Kidney (tissue), 14 donors: ENCODE data around the gene RPLP1. TPM values are rescaled to one million over a fixed set of nuclear protein-coding genes. Genes with fewer than 3 reads are reported as not detected.

Experiments used
- DNase-seq, 5 donors: peaks; one replicate each; pipeline ENCODE4 v3.0.0-alpha.2; 2013 to 2020
- FAIRE-seq: peaks from 2 replicates; lab custom pipeline; 2012; peaks lifted over from hg19 to GRCh38; lab: Jason Lieb, UNC
- H3K27ac ChIP-seq, 2 donors: one replicate each; pipeline ENCODE4 v1.7.0; 2013; ENCODE audit warnings: low read depth in 2 of 2, low read length in 2 of 2, inconsistent platforms in 1 of 2
- H3K27me3 ChIP-seq: one replicate; pipeline ENCODE4 v1.7.1; 2013; ENCODE audit warnings: low read length, inconsistent platforms; ENCODE audit not compliant: control insufficient read depth, insufficient read depth
- H3K36me3 ChIP-seq, 3 donors: one replicate each; pipeline versions ENCODE4 v1.7.0 to v1.7.1; 2013; ENCODE audit warnings: low read length in 3 of 3, control low read depth in 1 of 3, inconsistent platforms in 1 of 3; ENCODE audit not compliant: insufficient read depth in 3 of 3, control insufficient read depth in 2 of 3
- H3K4me1 ChIP-seq, 3 donors: one replicate each; pipeline versions ENCODE4 v1.7.0 to v1.7.1; 2013; ENCODE audit warnings: low read length in 3 of 3, inconsistent platforms in 1 of 3, low read depth in 1 of 3; ENCODE audit not compliant: control insufficient read depth in 2 of 3, insufficient read depth in 2 of 3
- H3K4me3 ChIP-seq, 3 donors: one replicate each; pipeline versions ENCODE4 v1.7.0 to v1.8.1; 2013; ENCODE audit warnings: low read length in 3 of 3, control low read depth in 1 of 3, inconsistent platforms in 1 of 3
- H3K9ac ChIP-seq, 3 donors: one replicate each; pipeline versions ENCODE4 v1.7.0 to v1.7.1; 2013; ENCODE audit warnings: low read length in 3 of 3, control low read depth in 1 of 3, inconsistent platforms in 1 of 3
- H3K9me3 ChIP-seq, 3 donors: one replicate each; pipeline versions ENCODE4 v1.7.0 to v1.7.1; 2013; ENCODE audit warnings: low read length in 3 of 3, control low read depth in 1 of 3, inconsistent platforms in 1 of 3; ENCODE audit not compliant: control insufficient read depth in 2 of 3, insufficient read depth in 1 of 3
- intact Hi-C: fragments of 100-400 bp; cut with DNase I; formaldehyde crosslinking; loops from one replicate; pipeline ENCODE4 v1.11.1; 2022
- polyA plus RNA-seq: library from polyadenylated mRNA; stranded (reverse); fragments of 350-450 nt; fragmentation: Illumina TruSeq; extraction: RNeasy Lipid Tissue Mini Kit (QIAGEN cat#74804); gene quantifications from one replicate; pipeline ENCODE4 v1.2.3, GENCODE V29; 2014; ENCODE audit warnings: low read depth, low replicate concordance; ENCODE audit not compliant: insufficient read depth
- total RNA-seq: library from RNA; stranded (reverse); fragmentation: NEBNext Ultra II Directional; extraction: Animal tissue kit (Norgen Biotek cat#: 25700); gene quantifications from one replicate; pipeline ENCODE4 v1.2.1, GENCODE V29; 2021
- TF ChIP-seq, protein P1 (sequence below): IDR thresholded peaks from 3 replicates; pipeline ENCODE4 v1.5.1; 2012; ENCODE audit warnings: mild to moderate bottlenecking, moderate library complexity, borderline replicate concordance; ENCODE audit not compliant: insufficient read depth; ENCODE audit errors: extremely low read depth
- donor health status: control.
- donor health status: control.
- donor health status: control.
- donor health status: control.
- donor health status: control.
- donor health status: DM: yes; HTN: yes; CAD: no.
- donor health status: Normal renal cell carcinoma (clear cell type).

Gene RPLP1
- total and polyA plus RNA-seq, 2 donors from 2014 or later: 1,303 to 2,805 TPM

DNA sequence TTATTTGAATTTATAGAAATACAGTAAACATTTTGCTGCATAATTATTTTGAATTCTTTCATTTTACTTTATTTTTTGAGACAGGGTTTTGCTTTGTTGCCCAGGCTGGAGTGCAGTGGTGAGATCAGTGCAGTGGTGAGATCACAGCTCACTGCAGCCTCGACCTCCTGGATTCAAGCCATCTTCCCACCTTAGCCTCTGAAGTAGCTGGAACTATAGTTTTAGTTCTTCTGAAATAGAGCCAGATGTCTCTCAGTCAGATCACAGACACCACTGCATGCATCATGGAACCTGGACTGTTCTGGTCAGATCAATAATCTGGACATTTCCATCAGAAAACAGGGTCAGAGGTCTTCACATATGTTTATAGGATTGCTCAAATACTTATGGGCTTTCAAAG lies 7.9 kb downstream of the RPLP1 start:
- TF ChIP-seq, protein P1, sequence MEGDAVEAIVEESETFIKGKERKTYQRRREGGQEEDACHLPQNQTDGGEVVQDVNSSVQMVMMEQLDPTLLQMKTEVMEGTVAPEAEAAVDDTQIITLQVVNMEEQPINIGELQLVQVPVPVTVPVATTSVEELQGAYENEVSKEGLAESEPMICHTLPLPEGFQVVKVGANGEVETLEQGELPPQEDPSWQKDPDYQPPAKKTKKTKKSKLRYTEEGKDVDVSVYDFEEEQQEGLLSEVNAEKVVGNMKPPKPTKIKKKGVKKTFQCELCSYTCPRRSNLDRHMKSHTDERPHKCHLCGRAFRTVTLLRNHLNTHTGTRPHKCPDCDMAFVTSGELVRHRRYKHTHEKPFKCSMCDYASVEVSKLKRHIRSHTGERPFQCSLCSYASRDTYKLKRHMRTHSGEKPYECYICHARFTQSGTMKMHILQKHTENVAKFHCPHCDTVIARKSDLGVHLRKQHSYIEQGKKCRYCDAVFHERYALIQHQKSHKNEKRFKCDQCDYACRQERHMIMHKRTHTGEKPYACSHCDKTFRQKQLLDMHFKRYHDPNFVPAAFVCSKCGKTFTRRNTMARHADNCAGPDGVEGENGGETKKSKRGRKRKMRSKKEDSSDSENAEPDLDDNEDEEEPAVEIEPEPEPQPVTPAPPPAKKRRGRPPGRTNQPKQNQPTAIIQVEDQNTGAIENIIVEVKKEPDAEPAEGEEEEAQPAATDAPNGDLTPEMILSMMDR: no peak

DNA sequence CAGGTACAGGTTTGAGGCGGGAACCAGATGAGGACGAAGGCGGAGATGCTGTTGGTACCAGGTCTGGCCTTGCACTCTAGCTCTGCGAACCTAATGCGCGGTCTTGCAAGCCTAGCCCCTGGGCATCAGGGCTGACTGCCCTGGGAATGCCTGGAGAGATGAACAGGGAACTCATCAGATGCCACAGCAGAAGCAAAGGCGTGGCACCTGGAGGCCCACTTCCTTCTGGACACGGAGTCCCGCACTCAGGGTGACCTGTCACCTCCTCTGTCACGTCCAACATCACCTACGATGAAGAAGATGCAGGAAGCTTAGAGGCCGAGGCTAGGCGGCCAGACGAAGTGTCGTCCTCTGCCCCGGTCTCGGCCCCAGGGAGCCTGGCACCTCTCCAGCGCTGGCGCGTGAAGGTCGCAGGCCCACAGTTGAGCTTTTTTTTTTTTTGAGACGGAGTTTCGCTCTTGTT lies 9.4 kb downstream of the RPLP1 start:
- peak overlapping the region in 2 of 3 donors; percentile 66 to 69 for H3K4me3 ChIP-seq
- H3K27ac ChIP-seq: peak overlapping the region; percentile 77 to 93
- TF ChIP-seq, protein P1: no peak
- peak overlapping the region in 2 of 3 donors; percentile 39 to 70 for H3K9ac ChIP-seq
- H3K27me3 ChIP-seq: no peaks in the 10 kb centered on the region
- FAIRE-seq (no peak), DNase-seq (peak in 3 of 5 donors; percentile 16 to 81 (median 78))
- intact Hi-C loops: no loop called here
- peaks cover 0 to 13% (median 9%) of the 10 kb centered on the region in 3 donors for H3K4me1 ChIP-seq
- peaks cover 0 to 7% (median 0%) of the 10 kb centered on the region in 3 donors for H3K36me3 ChIP-seq
- H3K9me3 ChIP-seq: no peaks in the 10 kb centered on the region

More for the DNA sequence above, 7.9 kb downstream of the RPLP1 start:
- Histone ChIP-seq H3K27ac (no peak overlapping the region), H3K9ac (no peak overlapping the region), H3K27me3 (no peaks in the 10 kb centered on the region), H3K36me3 (peaks cover 0 to 14% (median 14%) of the 10 kb centered on the region in 3 donors), H3K4me3 (no peak overlapping the region), H3K4me1 (peaks cover 0 to 13% (median 9%) of the 10 kb centered on the region in 3 donors), H3K9me3 (no peaks in the 10 kb centered on the region)
- intact Hi-C loops: no loop called here
- DNase-seq: no peak
- FAIRE-seq: no peak

DNA sequence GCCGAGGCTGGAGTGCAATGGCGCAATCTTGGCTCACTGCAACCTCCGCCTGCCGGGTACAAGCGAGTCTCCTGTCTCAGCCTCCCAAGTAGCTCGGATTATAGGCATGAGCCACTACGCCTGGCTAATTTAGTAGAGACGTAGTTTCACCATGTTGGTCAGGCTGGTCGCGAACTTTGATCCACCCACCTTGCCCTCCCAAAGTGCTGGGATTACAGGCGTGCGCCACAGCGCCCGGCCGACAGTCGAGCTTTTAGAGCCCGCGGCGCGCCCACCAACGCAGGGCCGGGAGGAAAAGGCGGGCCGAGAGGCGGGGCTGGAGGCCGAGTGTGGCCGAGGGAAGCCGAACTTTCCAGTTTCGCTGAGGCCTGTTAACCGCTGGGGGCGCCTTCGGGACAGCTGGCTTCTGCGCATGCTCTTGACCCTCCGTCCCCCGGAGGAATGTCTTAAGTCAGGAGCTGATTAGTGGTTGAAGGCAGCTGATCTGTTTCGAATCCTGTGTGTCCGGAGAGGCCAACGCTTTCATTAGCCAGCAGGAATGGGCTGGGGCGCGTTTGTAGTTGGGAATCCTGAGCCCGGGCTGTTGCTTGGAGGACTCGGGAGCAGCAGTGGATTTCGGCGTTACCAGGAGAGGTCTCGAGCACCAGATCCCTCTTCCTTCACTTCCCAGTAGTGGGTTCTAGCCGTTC lies 10.0 kb downstream of the RPLP1 start:
- intact Hi-C loops: no loop called here
- TF ChIP-seq, protein P1: peak; percentile 74
- Histone ChIP-seq H3K27ac (peak overlapping the region; percentile 93 to 95), H3K27me3 (no peaks in the 10 kb centered on the region), H3K4me3 (peak overlapping the region; percentile 66 to 84 (median 69)), H3K36me3 (peaks cover 0 to 1% (median 0%) of the 10 kb centered on the region in 3 donors), H3K9me3 (no peaks in the 10 kb centered on the region), H3K4me1 (peaks cover 0 to 13% (median 9%) of the 10 kb centered on the region in 3 donors), H3K9ac (peak overlapping the region; percentile 79 to 88 (median 85))
- peak; percentile 98 to 99 (median 98) for DNase-seq
- peak; percentile 44 for FAIRE-seq
